Heart left ventricle (tissue), 13 donors: ENCODE results near the gene AAMDC.

Experiments used
- CTCF ChIP-seq, 12 donors: fragments of 200-600 bp; sonication (generic) in 4 of 12; IDR thresholded peaks; one replicate each; pipeline versions ENCODE4 v1.5.0 to v1.8.0; 2018 to 2022; ENCODE audit warnings: antibody characterized with exemption in 12 of 12, mild to moderate bottlenecking in 5 of 12
- POLR2A ChIP-seq, 2 donors: fragments of 450-650 bp; IDR thresholded peaks; one replicate each; pipeline ENCODE4 v1.6.1; 2017; ENCODE audit warnings: antibody characterized with exemption in 2 of 2, mild to moderate bottlenecking in 2 of 2, moderate library complexity in 2 of 2
- donor health status: ischemic (EF 13 %, LVEDD 7.1; RV severe dilation, severe dysfunction).
- donor health status: DM: no; HTN: yes; CAD: no.
- donor health status: DM: no; HTN: no; CAD: no.
- donor health status: ischemic (EF 25% LVEDD 6.9; RV normal size, moderate dysfunction).
- donor health status: ischemic (EF 25% LVEDD 5.7; RV mildly dilated, moderate dysfunction).
- donor health status: ischemic (EF 35%, LVEDD 5.7; RV mildly dilated, moderate dysfunction).
- donor health status: nonischemic (EF 11% LVEDD 7.7; RV severe dilation, severe dysfunction).
- donor health status: DM: yes; HTN: yes; CAD: no.
- donor health status: PGD.
- donor health status: ischemic (EF 29% LVEDD 5.4; RV normal size, mild dysfunction).
- donor health status: nonischemic (EF 23%, LVEDD 6.1; RV moderate dilation, normal function).

- TF ChIP-seq CTCF (IDR thresholded peaks at IDR 0.05) (no peak), POLR2A (IDR thresholded peaks at IDR 0.05) (no peak)
Observed at GRCh38 chr11:77884829-77885190, 63.9 kb downstream of the AAMDC start.
